Astrocyte (in vitro differentiated cells and primary cell): ENCODE results near the gene DISC1.

ENCODE experiments used
- EZH2 ChIP-seq: IDR thresholded peaks from 2 replicates; pipeline ENCODE4 v1.6.1; 2012; ENCODE audit warnings: mild to moderate bottlenecking, low read length, inconsistent platforms; ENCODE audit not compliant: insufficient read depth
- TF ChIP-seq, protein P1 (sequence below): IDR thresholded peaks from 2 replicates; pipeline ENCODE4 v1.5.1; 2011; ENCODE audit warnings: low read depth, mild to moderate bottlenecking, inconsistent platforms, low read length, moderate library complexity; ENCODE audit not compliant: insufficient read depth

- TF ChIP-seq, protein P1, sequence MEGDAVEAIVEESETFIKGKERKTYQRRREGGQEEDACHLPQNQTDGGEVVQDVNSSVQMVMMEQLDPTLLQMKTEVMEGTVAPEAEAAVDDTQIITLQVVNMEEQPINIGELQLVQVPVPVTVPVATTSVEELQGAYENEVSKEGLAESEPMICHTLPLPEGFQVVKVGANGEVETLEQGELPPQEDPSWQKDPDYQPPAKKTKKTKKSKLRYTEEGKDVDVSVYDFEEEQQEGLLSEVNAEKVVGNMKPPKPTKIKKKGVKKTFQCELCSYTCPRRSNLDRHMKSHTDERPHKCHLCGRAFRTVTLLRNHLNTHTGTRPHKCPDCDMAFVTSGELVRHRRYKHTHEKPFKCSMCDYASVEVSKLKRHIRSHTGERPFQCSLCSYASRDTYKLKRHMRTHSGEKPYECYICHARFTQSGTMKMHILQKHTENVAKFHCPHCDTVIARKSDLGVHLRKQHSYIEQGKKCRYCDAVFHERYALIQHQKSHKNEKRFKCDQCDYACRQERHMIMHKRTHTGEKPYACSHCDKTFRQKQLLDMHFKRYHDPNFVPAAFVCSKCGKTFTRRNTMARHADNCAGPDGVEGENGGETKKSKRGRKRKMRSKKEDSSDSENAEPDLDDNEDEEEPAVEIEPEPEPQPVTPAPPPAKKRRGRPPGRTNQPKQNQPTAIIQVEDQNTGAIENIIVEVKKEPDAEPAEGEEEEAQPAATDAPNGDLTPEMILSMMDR: no peak
- TF ChIP-seq EZH2: no peak
These were observed 227.1 kb downstream of the DISC1 start for GRCh38 chr1:231853588-231854207.
